ENCODE results near the gene NLGN1.

GRCh38 chr3:174202561-174202960 lies 805.0 kb downstream of the NLGN1 start:
- TF ChIP-seq EZH2phosphoT487 (IDR thresholded peaks at IDR 0.05): no peak
- no peak for TF ChIP-seq EZH2 (IDR thresholded peaks at IDR 0.05)
- no peak for TF ChIP-seq CTCF (IDR thresholded peaks at IDR 0.05)
